Glutamatergic neuron (in vitro differentiated cells): Measurements from ENCODE around the gene VWA5B2. TPM values are rescaled to one million over a fixed set of nuclear protein-coding genes. Genes with fewer than 3 reads are reported as not detected.
A peak's percentile ranks its signal among the peaks of the same experiment; 100 is the strongest.

Experiments used
- DNase-seq: peaks from one replicate; pipeline ENCODE4 v3.0.0; 2022
- H3K27ac Mint-ChIP-seq: one replicate; pipeline ENCODE4 v1.8.0; 2020; ENCODE audit warnings: mild to moderate bottlenecking, mixed read lengths, inconsistent platforms; ENCODE audit not compliant: unreplicated experiment
- H3K27me3 Mint-ChIP-seq: one replicate; pipeline ENCODE4 v1.8.0; 2020; ENCODE audit warnings: mild to moderate bottlenecking, moderate library complexity, mixed read lengths, inconsistent platforms; ENCODE audit not compliant: unreplicated experiment
- H3K36me3 Mint-ChIP-seq: one replicate; pipeline ENCODE4 v1.8.0; 2020; ENCODE audit warnings: mild to moderate bottlenecking, mixed read lengths, inconsistent platforms; ENCODE audit not compliant: unreplicated experiment
- H3K4me1 Mint-ChIP-seq: one replicate; pipeline ENCODE4 v1.8.0; 2020; ENCODE audit warnings: mild to moderate bottlenecking, low read depth, mixed read lengths, inconsistent platforms; ENCODE audit not compliant: unreplicated experiment
- H3K4me3 Mint-ChIP-seq: one replicate; pipeline ENCODE4 v1.8.0; 2020; ENCODE audit warnings: mild to moderate bottlenecking, mixed read lengths, inconsistent platforms; ENCODE audit not compliant: unreplicated experiment
- H3K9me3 Mint-ChIP-seq: one replicate; pipeline ENCODE4 v1.8.0; 2020; ENCODE audit warnings: mild to moderate bottlenecking, moderate library complexity, mixed read lengths, inconsistent platforms; ENCODE audit not compliant: unreplicated experiment
- CTCF ChIP-seq: fragments of 200-600 bp; sonication (generic); IDR thresholded peaks from one replicate; pipeline ENCODE4 v1.5.0; 2021; ENCODE audit not compliant: partially characterized antibody, unreplicated experiment
- total RNA-seq: library from RNA; stranded (reverse); fragmentation: NEBNext Ultra II Directional; extraction: Animal tissue kit (Norgen Biotek cat#: 25700); gene quantifications from one replicate; pipeline ENCODE4 v1.2.1, GENCODE V29; 2021; ENCODE audit not compliant: unreplicated experiment

VWA5B2 gene
- total RNA-seq, 1 donor from 2014 or later, result 56.5 TPM

- Mint-ChIP-seq H3K27me3 (peaks cover 6% of the 10 kb centered on the region), H3K27ac (peak within 1 kb of the TSS; percentile 98), H3K9me3 (peaks cover 8% of the 10 kb centered on the region), H3K4me3 (peak within 1 kb of the TSS; percentile 94), H3K36me3 (peaks cover 4% of the 10 kb centered on the region), H3K4me1 (peaks cover 2% of the 10 kb centered on the region)
- TF ChIP-seq CTCF, result no peak
- peak; percentile 96 for DNase-seq
Measured at GRCh38 chr3:184249412-184250166, 20.2 kb downstream of the VWA5B2 start, which contains the start of gene EEF1AKMT4. TSS of gene EEF1AKMT4 (plus strand) at chr3:184249672. CDS start at chr3:184249695, 23 bp downstream.

- peak; percentile 90 for TF ChIP-seq CTCF
- H3K4me3 Mint-ChIP-seq, result peak overlapping the region; percentile 94
- H3K36me3 Mint-ChIP-seq, result no peaks in the 10 kb centered on the region
- peaks cover 8% of the 10 kb centered on the region for H3K9me3 Mint-ChIP-seq
- H3K4me1 Mint-ChIP-seq, result peaks cover 2% of the 10 kb centered on the region
- peak; percentile 87 for DNase-seq
- H3K27ac Mint-ChIP-seq, result no peak overlapping the region
- peaks cover 6% of the 10 kb centered on the region for H3K27me3 Mint-ChIP-seq
Measured at GRCh38 chr3:184250167-184250828, 20.9 kb downstream of the VWA5B2 start.

GRCh38 chr3:184255291-184256039, 26.1 kb downstream of the VWA5B2 start:
- H3K4me3 Mint-ChIP-seq, result no peak overlapping the region
- H3K27ac Mint-ChIP-seq, result no peak overlapping the region
- no peak for TF ChIP-seq CTCF
- H3K36me3 Mint-ChIP-seq, result peaks cover 5% of the 10 kb centered on the region
- H3K9me3 Mint-ChIP-seq, result peaks cover 12% of the 10 kb centered on the region
- H3K27me3 Mint-ChIP-seq, result peaks cover 19% of the 10 kb centered on the region
- H3K4me1 Mint-ChIP-seq, result peaks cover 4% of the 10 kb centered on the region
- DNase-seq, result no peak

- H3K9me3 Mint-ChIP-seq, result peaks cover 18% of the 10 kb centered on the region
- H3K27me3 Mint-ChIP-seq, result peaks cover 27% of the 10 kb centered on the region
Measured at GRCh38 chr3:184257083-184257915, 27.9 kb downstream of the VWA5B2 start.

More at GRCh38 chr3:184257083-184257915, 27.9 kb downstream of the VWA5B2 start:
- DNase-seq, result no peak
- Mint-ChIP-seq H3K4me1 (peaks cover 6% of the 10 kb centered on the region), H3K36me3 (peaks cover 5% of the 10 kb centered on the region), H3K4me3 (no peak overlapping the region), H3K27ac (no peak overlapping the region)
- TF ChIP-seq CTCF, result no peak
